IMR-90 (cell line): ENCODE data around the gene ENPEP. TPM values are rescaled to one million over a fixed set of nuclear protein-coding genes. Genes with fewer than 3 reads are reported as not detected.

Experiments used
- ATAC-seq: fragments of 200-7000 bp; cut with Tn5 transposase; 2 replicates; pipeline ENCODE4 v1.9.1; 2020; ENCODE audit warnings: low read depth, mild to moderate bottlenecking, moderate library complexity
- BruUV-seq: library from RNA; stranded (reverse); fragments of 400-500 nt; replicated peaks from 2 replicates; lab custom pipeline; 2021; lab: Mats Ljungman, UMichigan
- CTCF ChIA-PET: fragments of 300-600 bp; formaldehyde crosslinking; extraction: SDS; loops from one replicate; lab custom pipeline; 2021; ENCODE audit warnings: antibody characterized with exemption; lab: Yijun Ruan, JAX
- POLR2A ChIA-PET: fragments of 300-600 bp; sonication (Branson Sonifier 250); formaldehyde crosslinking; loops from one replicate; lab custom pipeline; 2022; ENCODE audit warnings: antibody characterized with exemption; ENCODE audit not compliant: unreplicated experiment; lab: Charles Lee
- DNase-seq: peaks from one replicate; pipeline ENCODE4 v3.0.0; 2013
- H2AFZ ChIP-seq: replicated peaks from 2 replicates; pipeline ENCODE3; 2013; ENCODE audit warnings: low read length, mild to moderate bottlenecking; ENCODE audit not compliant: poor library complexity
- H2AK5ac ChIP-seq: 2 replicates; pipeline ENCODE4 v1.6.1; 2013; ENCODE audit warnings: low read depth, low read length, inconsistent platforms
- H2AK9ac ChIP-seq: replicated peaks from 2 replicates; pipeline ENCODE3; 2013; ENCODE audit warnings: mild to moderate bottlenecking, low read depth, low read length, moderate library complexity; ENCODE audit not compliant: poor library complexity
- H2BK120ac ChIP-seq: 2 replicates; pipeline ENCODE4 v1.6.1; 2013; ENCODE audit warnings: low read depth, low read length, inconsistent platforms
- H2BK15ac ChIP-seq: 3 replicates; pipeline ENCODE4 v1.6.1; 2013; ENCODE audit warnings: low read depth, low read length, inconsistent platforms
- H2BK20ac ChIP-seq: 2 replicates; pipeline ENCODE4 v1.6.1; 2013; ENCODE audit warnings: low read depth, mild to moderate bottlenecking, inconsistent platforms, low read length, moderate library complexity
- H2BK5ac ChIP-seq: 2 replicates; pipeline ENCODE4 v1.6.1; 2013; ENCODE audit warnings: mild to moderate bottlenecking, low read depth, low read length, inconsistent platforms; ENCODE audit not compliant: poor library complexity, severe bottlenecking
- H3K14ac ChIP-seq: replicated peaks from 2 replicates; pipeline ENCODE4 v1.6.1; 2013; ENCODE audit warnings: low read depth, low read length, inconsistent platforms
- H3K18ac ChIP-seq: 2 replicates; pipeline ENCODE4 v1.6.1; 2013; ENCODE audit warnings: low read depth, low read length, control low read depth
- H3K23ac ChIP-seq: 2 replicates; pipeline ENCODE4 v1.6.1; 2013; ENCODE audit warnings: low read depth, low read length, inconsistent platforms
- H3K27ac ChIP-seq: 2 replicates; pipeline ENCODE4 v1.5.1; 2013; ENCODE audit warnings: mild to moderate bottlenecking, control low read depth, low read length; ENCODE audit not compliant: insufficient read depth
- H3K27me3 ChIP-seq: 2 replicates; pipeline ENCODE4 v1.6.1; 2013; ENCODE audit warnings: low read length; ENCODE audit not compliant: control insufficient read depth, insufficient read depth
- H3K36me3 ChIP-seq: 2 replicates; pipeline ENCODE4 v1.6.1; 2013; ENCODE audit warnings: low read length, mixed read lengths; ENCODE audit not compliant: control insufficient read depth, insufficient read depth
- H3K4ac ChIP-seq: 2 replicates; pipeline ENCODE4 v1.6.1; 2013; ENCODE audit warnings: low read depth, low read length, inconsistent platforms
- H3K4me1 ChIP-seq: 2 replicates; pipeline ENCODE4 v1.6.1; 2013; ENCODE audit warnings: low read length, mixed read lengths; ENCODE audit not compliant: control insufficient read depth, insufficient read depth
- H3K4me2 ChIP-seq: 2 replicates; pipeline ENCODE4 v1.6.1; 2013; ENCODE audit warnings: low read depth, mild to moderate bottlenecking, control low read depth, low read length, moderate library complexity
- H3K4me3 ChIP-seq: 2 replicates; pipeline ENCODE4 v1.5.1; 2013; ENCODE audit warnings: low read depth, mild to moderate bottlenecking, control low read depth, low read length, moderate library complexity; ENCODE audit not compliant: insufficient read depth
- H3K56ac ChIP-seq: 2 replicates; pipeline ENCODE4 v1.6.1; 2013; ENCODE audit warnings: low read length, inconsistent platforms; ENCODE audit not compliant: insufficient read depth; ENCODE audit errors: extremely low read depth
- H3K79me1 ChIP-seq, 2 experiments: 2 replicates each; pipeline ENCODE4 v1.6.1; 2013; ENCODE audit warnings: low read length in 2 of 2, inconsistent platforms in 1 of 2, low read depth in 1 of 2
- H3K9ac ChIP-seq: 2 replicates; pipeline ENCODE4 v1.6.1; 2013; ENCODE audit warnings: low read depth, low read length, control low read depth
- H3K9me1 ChIP-seq: 2 replicates; pipeline ENCODE4 v1.6.1; 2013; ENCODE audit warnings: low read length, inconsistent platforms; ENCODE audit not compliant: insufficient read depth
- H3K9me3 ChIP-seq: 2 replicates; pipeline ENCODE4 v1.6.1; 2013; ENCODE audit warnings: low read length; ENCODE audit not compliant: control insufficient read depth, insufficient read depth
- H4K20me1 ChIP-seq: 2 replicates; pipeline ENCODE4 v1.6.1; 2013; ENCODE audit warnings: low read length, inconsistent platforms; ENCODE audit not compliant: insufficient read depth
- H4K5ac ChIP-seq: 2 replicates; pipeline ENCODE4 v1.6.1; 2013; ENCODE audit warnings: mild to moderate bottlenecking, low read depth, low read length, control low read depth
- H4K8ac ChIP-seq, 2 experiments: 2 replicates each; pipeline ENCODE4 v1.6.1; 2013; ENCODE audit warnings: low read depth in 2 of 2, low read length in 2 of 2, control low read depth in 1 of 2, inconsistent platforms in 1 of 2
- H4K91ac ChIP-seq: 2 replicates; pipeline ENCODE4 v1.6.1; 2013; ENCODE audit warnings: low read depth, low read length, inconsistent platforms; ENCODE audit not compliant: insufficient read depth
- MXI1 ChIP-seq: IDR thresholded peaks from 2 replicates; pipeline ENCODE4 v1.6.1; 2012; ENCODE audit warnings: low read depth, mild to moderate bottlenecking, low read length, moderate library complexity, borderline replicate concordance
- RAD21 ChIP-seq: IDR thresholded peaks from 2 replicates; pipeline ENCODE4 v1.6.1; 2012; ENCODE audit warnings: low read length, improper control_type of control experiment
- SMC3 ChIP-seq: fragments of 150-350 bp; IDR thresholded peaks from 2 replicates; pipeline ENCODE4 v1.6.1; 2016; ENCODE audit warnings: low read depth, mild to moderate bottlenecking, antibody characterized with exemption, low read length, moderate library complexity
- WGBS, 2 experiments: methylation state at CpG; one replicate each; pipeline versions ENCODE4 v1.1.5 to v1.1.7; 2013; ENCODE audit warnings: missing lambda C conversion rate in 2 of 2; ENCODE audit not compliant: insufficient read length in 1 of 2; ENCODE audit errors: extremely low coverage in 2 of 2; 5-methylcytosine and 5-hydroxymethylcytosine counted together
- dilution Hi-C: fragments of 300-500 bp; cut with HindIII; formaldehyde crosslinking; loops from one replicate; pipeline ENCODE4 v1.14.3; 2018; ENCODE audit warnings: low sequenced_read_pairs; ENCODE audit not compliant: unreplicated experiment
- in situ Hi-C: fragments of 300-500 bp; cut with MboI; formaldehyde crosslinking; loops from 3 replicates; pipeline ENCODE4 v1.14.3; 2019; ENCODE audit warnings: low sequenced_read_pairs, inconsistent platforms, mixed read lengths
- intact Hi-C: fragments of 100-400 bp; cut with micrococcal nuclease; formaldehyde crosslinking; loops from 2 replicates; pipeline ENCODE4 v1.10.0; 2022
- polyA plus RNA-seq, 3 experiments: library from polyadenylated mRNA; depleted of rRNA; stranded (reverse); fragments of >200 nt; gene quantifications; 2 replicates each; pipeline ENCODE4 v1.2.3, GENCODE V29; 2012; ENCODE audit warnings: low replicate concordance in 1 of 3
- total RNA-seq: library from RNA; depleted of rRNA; stranded (reverse); fragments of >200 nt; gene quantifications from 2 replicates; pipeline ENCODE4 v1.2.3, GENCODE V29; 2012
- TF ChIP-seq, protein P1 (sequence below): conservative IDR thresholded peaks from 2 replicates; pipeline ENCODE4 v1.5.1; 2012; ENCODE audit warnings: mild to moderate bottlenecking, low read depth, low read length, improper control_type of control experiment

ENPEP gene
- total and polyA plus RNA-seq, 2 of the 4 experiments (the other 2 are of a cell fraction) = 0.12 to 0.18 TPM

DNA sequence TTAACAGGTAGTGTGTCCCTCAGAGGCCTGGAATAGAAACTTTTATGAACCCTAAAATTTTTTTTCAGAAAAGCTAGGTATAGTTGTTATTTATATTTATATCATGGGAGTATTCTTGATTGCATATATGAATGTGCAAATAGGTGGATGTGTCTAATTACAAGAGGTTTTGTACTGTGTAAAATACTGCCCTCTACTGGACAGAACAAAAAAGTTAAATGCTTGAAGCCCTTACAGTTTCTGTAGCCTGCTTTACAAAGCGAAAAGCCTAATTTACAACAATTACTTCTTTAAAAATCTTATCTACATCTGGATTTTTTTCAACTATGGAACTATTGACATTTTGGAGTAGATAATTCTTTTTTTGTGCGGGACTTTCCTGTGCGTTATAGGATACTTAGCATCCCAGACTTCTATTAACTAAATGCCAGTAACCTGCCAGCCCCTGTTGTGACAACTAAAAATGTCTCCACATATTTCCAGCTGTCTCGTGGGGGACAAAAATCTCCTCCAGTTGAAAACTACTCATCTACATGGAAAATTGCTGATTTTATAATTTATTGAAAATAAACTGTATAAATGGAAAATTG, 35.1 kb downstream of the ENPEP start:
- Histone ChIP-seq H3K14ac (no peak overlapping the region), H3K9me3 (no peaks in the 10 kb centered on the region), H2AFZ (no peak overlapping the region), H3K9me1 (no peaks in the 10 kb centered on the region), H3K4ac (no peak overlapping the region), H2AK5ac (no peak overlapping the region), H4K5ac (no peak overlapping the region), H2AK9ac (no peak overlapping the region), H3K4me2 (no peak overlapping the region), H3K56ac (no peak overlapping the region), H3K4me1 (no peaks in the 10 kb centered on the region), H4K91ac (no peak overlapping the region), H2BK20ac (no peak overlapping the region), H4K20me1 (no peaks in the 10 kb centered on the region), H2BK15ac (no peak overlapping the region), H3K9ac (no peak overlapping the region), H2BK5ac (no peak overlapping the region), H4K8ac (no peak overlapping the region), H3K27ac (no peak overlapping the region), H3K27me3 (no peaks in the 10 kb centered on the region), H2BK120ac (no peak overlapping the region), H3K23ac (no peak overlapping the region), H3K36me3 (no peaks in the 10 kb centered on the region), H3K4me3 (no peak overlapping the region), H3K18ac (no peak overlapping the region), H3K79me1 (no peaks in the 10 kb centered on the region)
- ChIA-PET POLR2A (no interaction called here), CTCF (interaction anchor here (0.5 to 6.7 kb wide), 12 partner anchors 7 to 1203 kb away, joined by 3 to 52 read pairs (median 3); no protein-coding TSS in a partner anchor)
- BruUV-seq = no TSS peak
- intact Hi-C loops (loop anchor here (1.0 to 10.0 kb wide), 4 partner anchors 196 to 1086 kb away; partner anchors contain the start of gene ELOVL6), dilution Hi-C loops (no loop called here), in situ Hi-C loops (loop anchor here (25.0 kb wide), 2 partner anchors 199 to 1099 kb away; no protein-coding TSS in a partner anchor)
- DNase-seq (peak; percentile 67), ATAC-seq (peak; percentile 75)
- no CpG with 5 or more reads among the region's 4 CpGs for whole genome bisulfite sequencing, 2 experiments
- TF ChIP-seq SMC3 (peak; percentile 55; the same call in 1 of the 2 replicates), MXI1 (no peak), RAD21 (peak; percentile 60)
- TF ChIP-seq, protein P1, sequence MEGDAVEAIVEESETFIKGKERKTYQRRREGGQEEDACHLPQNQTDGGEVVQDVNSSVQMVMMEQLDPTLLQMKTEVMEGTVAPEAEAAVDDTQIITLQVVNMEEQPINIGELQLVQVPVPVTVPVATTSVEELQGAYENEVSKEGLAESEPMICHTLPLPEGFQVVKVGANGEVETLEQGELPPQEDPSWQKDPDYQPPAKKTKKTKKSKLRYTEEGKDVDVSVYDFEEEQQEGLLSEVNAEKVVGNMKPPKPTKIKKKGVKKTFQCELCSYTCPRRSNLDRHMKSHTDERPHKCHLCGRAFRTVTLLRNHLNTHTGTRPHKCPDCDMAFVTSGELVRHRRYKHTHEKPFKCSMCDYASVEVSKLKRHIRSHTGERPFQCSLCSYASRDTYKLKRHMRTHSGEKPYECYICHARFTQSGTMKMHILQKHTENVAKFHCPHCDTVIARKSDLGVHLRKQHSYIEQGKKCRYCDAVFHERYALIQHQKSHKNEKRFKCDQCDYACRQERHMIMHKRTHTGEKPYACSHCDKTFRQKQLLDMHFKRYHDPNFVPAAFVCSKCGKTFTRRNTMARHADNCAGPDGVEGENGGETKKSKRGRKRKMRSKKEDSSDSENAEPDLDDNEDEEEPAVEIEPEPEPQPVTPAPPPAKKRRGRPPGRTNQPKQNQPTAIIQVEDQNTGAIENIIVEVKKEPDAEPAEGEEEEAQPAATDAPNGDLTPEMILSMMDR = peak; percentile 67
